DND-41 (cell line): ENCODE data around the gene GSE1.

Source experiments
- ATAC-seq: fragments of 200-7000 bp; cut with Tn5 transposase; 3 replicates; pipeline ENCODE4 v1.9.1; 2021; ENCODE audit warnings: low read depth; ENCODE audit not compliant: insufficient read depth
- DNase-seq: peaks from one replicate; pipeline ENCODE4 v3.0.0-alpha.2; 2020
- H2AFZ ChIP-seq: 2 replicates; pipeline ENCODE4 v1.6.0; 2012; ENCODE audit warnings: low read depth, low read length
- H3K27ac ChIP-seq: 2 replicates; pipeline ENCODE4 v1.5.1; 2012; ENCODE audit warnings: low read length, inconsistent platforms
- H3K27me3 ChIP-seq: fragments of 200-600 bp; sonication (generic); 2 replicates; pipeline ENCODE4 v1.6.0; 2012; ENCODE audit warnings: low read length, mild to moderate bottlenecking, inconsistent platforms; ENCODE audit not compliant: insufficient read depth, poor library complexity
- H3K36me3 ChIP-seq: 2 replicates; pipeline ENCODE4 v1.5.1; 2012; ENCODE audit warnings: low read length, inconsistent platforms; ENCODE audit not compliant: insufficient read depth
- H3K4me1 ChIP-seq: 2 replicates; pipeline ENCODE4 v1.5.1; 2012; ENCODE audit warnings: mild to moderate bottlenecking, low read length; ENCODE audit not compliant: insufficient read depth
- H3K4me2 ChIP-seq: 2 replicates; pipeline ENCODE4 v1.6.0; 2012; ENCODE audit warnings: mild to moderate bottlenecking, moderate library complexity, low read length, inconsistent platforms; ENCODE audit not compliant: insufficient read depth
- H3K4me3 ChIP-seq, 2 experiments: fragments of 200-600 bp in 1 of 2; shearing (Covaris generic) in 1 of 2; 2 replicates each; pipeline ENCODE4 v1.5.1; 2012 to 2016; ENCODE audit warnings: inconsistent platforms in 2 of 2, low read length in 2 of 2, mild to moderate bottlenecking in 2 of 2, low read depth in 1 of 2, moderate library complexity in 1 of 2
- H3K79me2 ChIP-seq: 2 replicates; pipeline ENCODE4 v1.6.0; 2012; ENCODE audit warnings: low read length, inconsistent platforms; ENCODE audit not compliant: insufficient read depth
- H3K9ac ChIP-seq: 2 replicates; pipeline ENCODE4 v1.6.0; 2012; ENCODE audit warnings: low read depth, mild to moderate bottlenecking, inconsistent platforms, low read length, moderate library complexity
- H3K9me3 ChIP-seq: 2 replicates; pipeline ENCODE4 v1.5.1; 2012; ENCODE audit warnings: low read length, moderate library complexity, mild to moderate bottlenecking, inconsistent platforms; ENCODE audit not compliant: insufficient read depth, severe bottlenecking
- H4K20me1 ChIP-seq: 2 replicates; pipeline ENCODE4 v1.6.0; 2012; ENCODE audit warnings: low read length; ENCODE audit not compliant: insufficient read depth
- CTCF ChIP-seq: IDR thresholded peaks from 2 replicates; pipeline ENCODE4 v1.5.1; 2012; ENCODE audit warnings: borderline replicate concordance, low read length, moderate library complexity, mild to moderate bottlenecking; ENCODE audit not compliant: poor library complexity, severe bottlenecking; ENCODE audit errors: extremely low read depth
- EZH2 ChIP-seq: IDR thresholded peaks from 3 replicates; pipeline ENCODE4 v1.6.1; 2012; ENCODE audit warnings: borderline replicate concordance, low read depth, mild to moderate bottlenecking, moderate library complexity, low read length, inconsistent platforms; ENCODE audit not compliant: severe bottlenecking

Gene GSE1

GRCh38 chr16:85570735-85571562, 42.2 kb upstream of the GSE1 start:
- Histone ChIP-seq H3K27me3 (no peaks in the 10 kb centered on the region), H2AFZ (no peak overlapping the region), H3K9ac (no peak overlapping the region), H3K27ac (peak overlapping the region; percentile 67), H3K4me1 (peaks cover 40% of the 10 kb centered on the region), H3K9me3 (peaks cover 7% of the 10 kb centered on the region), H3K36me3 (peaks cover 45% of the 10 kb centered on the region), H3K79me2 (peaks cover 100% of the 10 kb centered on the region), H3K4me3 (no peak overlapping the region), H3K4me2 (no peak overlapping the region), H4K20me1 (peaks cover 90% of the 10 kb centered on the region)
- peak; percentile 73 for ATAC-seq
- peak; percentile 87 for DNase-seq
- TF ChIP-seq CTCF: no peak
- no peak for TF ChIP-seq EZH2

- H3K79me2 ChIP-seq: peaks cover 100% of the 10 kb centered on the region
- ATAC-seq (no peak), DNase-seq (no peak)
- H3K4me2 ChIP-seq: no peak overlapping the region
- H3K4me3 ChIP-seq: no peak overlapping the region
- TF ChIP-seq CTCF: no peak
- TF ChIP-seq EZH2: no peak
- peak overlapping the region; percentile 67 for H3K27ac ChIP-seq
- peaks cover 90% of the 10 kb centered on the region for H4K20me1 ChIP-seq
- peaks cover 43% of the 10 kb centered on the region for H3K36me3 ChIP-seq
- no peak overlapping the region for H2AFZ ChIP-seq
- H3K27me3 ChIP-seq: no peaks in the 10 kb centered on the region
- peaks cover 7% of the 10 kb centered on the region for H3K9me3 ChIP-seq
- H3K4me1 ChIP-seq: peaks cover 40% of the 10 kb centered on the region
- no peak overlapping the region for H3K9ac ChIP-seq
Measured at GRCh38 chr16:85571563-85571812, 41.6 kb upstream of the GSE1 start.

- Histone ChIP-seq H4K20me1 (peaks cover 92% of the 10 kb centered on the region), H3K27me3 (no peaks in the 10 kb centered on the region), H3K9ac (no peak overlapping the region), H3K79me2 (peaks cover 100% of the 10 kb centered on the region), H3K36me3 (peaks cover 42% of the 10 kb centered on the region), H3K4me1 (peaks cover 40% of the 10 kb centered on the region), H3K27ac (peak overlapping the region; percentile 67), H3K4me2 (no peak overlapping the region), H3K9me3 (peaks cover 7% of the 10 kb centered on the region), H3K4me3 (no peak overlapping the region), H2AFZ (no peak overlapping the region)
- TF ChIP-seq CTCF: no peak
- no peak for TF ChIP-seq EZH2
- ATAC-seq (no peak), DNase-seq (peak; percentile 57)
Measured at GRCh38 chr16:85571813-85572619, 41.1 kb upstream of the GSE1 start.
